ENCODE results near the gene NSMCE1.
A peak's percentile ranks its signal among the peaks of the same experiment; 100 is the strongest.
"Not testable (repeated sequence)": the region's sequence is repeated elsewhere in the genome, so short reads cannot be mapped to it uniquely, and the experiment has no call there.

Gene NSMCE1

DNA sequence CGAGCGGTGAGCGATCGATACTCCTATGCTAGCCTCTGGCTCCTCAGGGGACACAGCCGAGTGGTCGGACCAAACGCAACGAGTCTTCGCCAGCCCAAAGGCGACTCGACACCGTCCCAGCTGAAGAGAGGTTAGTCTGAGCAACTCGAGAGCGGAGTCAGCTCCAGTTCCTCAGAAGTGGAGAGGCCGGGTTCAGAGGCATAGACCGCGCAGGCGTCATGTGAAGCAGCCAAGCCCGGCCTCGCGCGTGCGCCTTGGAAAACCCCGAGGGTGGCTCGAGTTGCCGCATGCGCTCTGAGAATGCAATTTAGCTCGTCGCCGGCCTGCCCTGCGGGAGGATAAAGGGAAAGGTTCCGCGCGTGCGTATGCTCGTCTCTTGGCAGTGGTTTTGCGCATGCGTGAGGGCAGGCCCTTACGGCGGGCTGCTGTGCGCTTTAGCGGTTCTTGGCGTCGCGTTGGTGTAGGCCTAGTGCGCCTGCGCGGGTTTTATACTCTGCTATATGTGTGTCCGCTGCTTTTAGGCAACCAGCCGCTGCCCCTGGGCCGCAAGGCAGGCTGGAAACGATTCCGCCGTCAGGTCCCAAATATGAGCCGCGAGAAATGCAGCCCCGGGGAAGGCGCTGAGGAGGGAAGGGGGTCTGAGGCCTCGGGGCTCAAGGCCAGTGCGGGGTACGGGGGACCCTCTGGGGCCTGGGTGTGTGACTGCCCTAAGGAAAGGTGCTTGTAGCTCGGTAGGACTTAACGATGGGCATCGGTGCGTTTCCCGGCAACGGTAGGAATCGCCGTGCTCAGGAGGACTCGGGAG is 64.9 kb downstream of the NSMCE1 start, which contains the start of gene KDM8:
Gene KDM8, plus strand, starts transcription at position 20 of the 805 bp plus-strand sequence. CDS start 6,598 bp downstream, outside the sequence.
- peak within 1 kb of the TSS; percentile 73 for H3K4me3 ChIP-seq
- peak within 1 kb of the TSS; percentile 93 for H3K4me2 ChIP-seq
- H3K27me3 ChIP-seq = no peaks in the 10 kb centered on the region
- peaks cover 73% of the 10 kb centered on the region for H3K4me1 ChIP-seq
- no peak for TF ChIP-seq Cebpa-rat (IDR thresholded peaks at IDR 0.05)
- H4K20me1 ChIP-seq = no peaks in the 10 kb centered on the region
- H3K9ac ChIP-seq = peak within 1 kb of the TSS; percentile 96
- no peaks in the 10 kb centered on the region for H3K9me3 ChIP-seq
- H3K27ac ChIP-seq = peak within 1 kb of the TSS; percentile 97
- H3K36me3 ChIP-seq = no peaks in the 10 kb centered on the region

GRCh38 chr16:27202923-27203506 is 65.6 kb downstream of the NSMCE1 start:
- H3K36me3 ChIP-seq = no peaks in the 10 kb centered on the region
- H3K9me3 ChIP-seq = no peaks in the 10 kb centered on the region
- no peaks in the 10 kb centered on the region for H4K20me1 ChIP-seq
- H3K27ac ChIP-seq = peak overlapping the region; percentile 97
- H3K4me2 ChIP-seq = peak overlapping the region; percentile 90
- H3K4me3 ChIP-seq = peak overlapping the region; percentile 73
- no peak for TF ChIP-seq Cebpa-rat (IDR thresholded peaks at IDR 0.05)
- no peaks in the 10 kb centered on the region for H3K27me3 ChIP-seq
- H3K4me1 ChIP-seq = peaks cover 68% of the 10 kb centered on the region
- H3K9ac ChIP-seq = peak overlapping the region; percentile 96

DNA sequence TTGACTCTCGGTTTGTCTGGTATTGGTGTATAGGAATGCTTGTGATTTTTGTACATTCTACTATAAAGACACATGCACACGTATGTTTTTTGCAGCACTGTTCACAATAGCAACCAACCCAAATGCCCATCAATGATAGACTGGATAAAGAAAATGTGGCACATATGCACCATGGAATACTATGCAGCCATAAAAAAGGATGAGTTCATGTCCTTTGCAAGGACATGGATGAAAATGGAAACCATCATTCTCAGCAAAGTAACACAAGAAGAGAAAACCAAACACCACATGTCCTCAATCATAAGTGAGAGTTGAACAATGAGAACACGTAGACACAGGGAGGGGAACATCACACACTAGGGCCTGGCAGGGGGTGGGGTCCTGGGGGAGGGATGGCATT is 67.7 kb downstream of the NSMCE1 start:
- H3K9ac ChIP-seq, H3K9me3 ChIP-seq, H3K4me3 ChIP-seq, H3K4me2 ChIP-seq, H4K20me1 ChIP-seq, H3K27me3 ChIP-seq, H3K36me3 ChIP-seq, H3K27ac ChIP-seq: not testable (repeated sequence)
- peaks cover 47% of the 10 kb centered on the region for H3K4me1 ChIP-seq

DNA sequence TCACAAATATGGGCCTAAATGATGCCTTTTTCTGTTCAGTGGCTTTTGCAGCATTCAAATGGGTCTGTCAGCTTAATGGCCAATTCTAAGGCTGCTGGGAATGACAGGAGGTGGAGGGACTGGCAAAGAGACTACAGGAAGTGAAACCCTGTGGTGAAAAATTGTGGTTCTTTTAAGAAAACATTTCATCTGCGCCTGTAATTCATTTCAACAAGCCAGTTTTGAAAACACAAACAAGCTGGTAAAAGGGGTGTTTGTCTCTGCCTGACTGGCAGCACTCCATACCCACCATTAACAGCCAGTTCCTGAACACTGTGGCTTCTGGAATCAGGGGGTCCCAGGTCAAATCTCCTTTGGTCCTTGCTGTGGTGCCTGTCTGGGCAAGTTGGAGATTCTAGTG is 68.8 kb downstream of the NSMCE1 start:
- Histone ChIP-seq H3K4me3 (no peak overlapping the region), H3K9me3 (peaks cover 7% of the 10 kb centered on the region), H3K4me1 (peaks cover 35% of the 10 kb centered on the region), H4K20me1 (no peaks in the 10 kb centered on the region), H3K36me3 (no peaks in the 10 kb centered on the region), H3K9ac (peak overlapping the region; percentile 55; the same call in 1 of the 2 replicates), H3K4me2 (peak overlapping the region; percentile 73), H3K27me3 (no peaks in the 10 kb centered on the region), H3K27ac (peak overlapping the region; percentile 74)
- no peak for TF ChIP-seq Cebpa-rat (IDR thresholded peaks at IDR 0.05)

DNA sequence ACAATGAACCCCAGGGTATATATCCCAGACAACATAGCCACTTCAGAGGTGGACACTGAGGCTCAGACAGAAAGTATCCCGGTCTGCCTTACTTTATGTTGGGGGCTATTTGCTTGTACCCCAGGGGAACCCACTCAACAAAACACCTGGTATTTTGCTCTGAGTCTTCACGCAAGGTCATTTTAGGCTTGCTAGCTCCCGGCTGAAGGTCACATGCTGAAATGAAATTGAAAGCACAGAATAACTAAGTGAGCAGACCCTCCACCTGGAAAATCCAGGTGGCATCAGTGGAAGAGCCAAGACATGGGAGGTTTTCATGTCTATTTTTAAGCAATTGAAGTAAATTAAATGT is 69.4 kb downstream of the NSMCE1 start:
- H3K4me2 ChIP-seq = peak overlapping the region; percentile 73
- no peak overlapping the region for H3K4me3 ChIP-seq
- H3K9me3 ChIP-seq = peaks cover 12% of the 10 kb centered on the region
- TF ChIP-seq Cebpa-rat (IDR thresholded peaks at IDR 0.05) = no peak
- no peaks in the 10 kb centered on the region for H4K20me1 ChIP-seq
- peak overlapping the region; percentile 74; the same call in 1 of the 2 replicates for H3K27ac ChIP-seq
- H3K9ac ChIP-seq = no peak overlapping the region
- no peaks in the 10 kb centered on the region for H3K36me3 ChIP-seq
- peaks cover 30% of the 10 kb centered on the region for H3K4me1 ChIP-seq
- H3K27me3 ChIP-seq = no peaks in the 10 kb centered on the region

DNA sequence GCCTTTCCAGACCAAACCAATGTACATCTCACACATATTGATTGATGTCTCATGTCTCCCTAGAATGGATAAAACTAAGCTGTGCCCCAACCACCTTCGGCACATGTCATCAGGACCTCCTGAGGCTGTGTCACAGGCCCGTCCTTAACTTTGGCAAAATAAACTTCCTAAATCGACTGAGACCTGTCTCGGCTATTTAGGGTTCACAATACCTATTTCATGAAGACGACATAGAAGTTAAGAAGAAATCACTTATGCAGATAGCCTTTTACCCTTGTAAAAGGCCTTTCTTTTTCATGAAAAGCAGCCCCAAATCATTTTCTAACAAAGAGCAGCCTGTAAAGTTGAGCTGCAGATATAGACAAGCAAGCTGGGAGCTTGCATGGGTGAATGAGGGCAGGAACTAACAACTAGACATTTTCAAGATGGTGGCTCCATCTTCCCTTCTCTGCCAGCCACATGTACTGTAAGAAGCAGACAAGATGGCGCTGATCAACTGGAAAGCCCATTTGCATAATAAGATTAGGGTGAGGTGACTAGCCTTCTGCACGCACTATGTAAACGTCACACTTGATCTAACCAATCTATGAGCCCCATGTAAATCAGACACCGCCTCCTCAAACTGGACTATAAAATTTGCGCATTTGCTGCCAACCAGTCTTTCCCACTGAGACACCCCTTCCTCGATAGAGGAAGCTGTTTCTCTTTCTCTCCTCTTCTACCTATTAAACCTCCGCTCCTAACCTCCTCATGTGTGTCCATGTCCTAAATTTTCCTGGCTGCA is 69.9 kb downstream of the NSMCE1 start:
- no peak for TF ChIP-seq Cebpa-rat (IDR thresholded peaks at IDR 0.05)
- H3K4me2 ChIP-seq = peak overlapping the region; percentile 73
- no peak overlapping the region for H3K4me3 ChIP-seq
- no peaks in the 10 kb centered on the region for H3K36me3 ChIP-seq
- H3K27ac ChIP-seq = peak overlapping the region; percentile 74; the same call in 1 of the 2 replicates
- H3K9ac ChIP-seq = no peak overlapping the region
- no peaks in the 10 kb centered on the region for H4K20me1 ChIP-seq
- peaks cover 18% of the 10 kb centered on the region for H3K9me3 ChIP-seq
- peaks cover 29% of the 10 kb centered on the region for H3K4me1 ChIP-seq
- no peaks in the 10 kb centered on the region for H3K27me3 ChIP-seq

DNA sequence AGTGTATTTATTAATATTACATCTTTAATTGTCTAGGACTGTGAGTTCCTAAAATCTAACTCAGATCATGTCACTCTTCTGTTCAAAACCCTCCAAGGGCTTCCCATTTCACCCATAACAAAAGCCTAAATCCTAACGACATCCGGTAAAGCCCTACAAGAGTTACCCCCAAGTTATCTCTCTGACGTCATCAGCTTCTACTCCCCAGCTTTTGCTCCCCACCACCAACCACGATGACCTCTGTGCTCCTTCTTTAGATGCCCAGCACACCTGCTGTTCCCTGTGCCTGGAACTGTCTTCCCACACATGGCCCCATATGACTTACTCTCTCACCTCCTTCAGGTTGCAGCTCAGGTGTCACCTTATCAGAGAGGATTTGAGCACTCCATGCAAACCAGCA is 71.6 kb downstream of the NSMCE1 start:
- Histone ChIP-seq H3K9me3 (peaks cover 23% of the 10 kb centered on the region), H3K9ac (no peak overlapping the region), H3K27me3 (no peaks in the 10 kb centered on the region), H4K20me1 (no peaks in the 10 kb centered on the region), H3K27ac (no peak overlapping the region), H3K4me2 (no peak overlapping the region), H3K4me1 (peaks cover 23% of the 10 kb centered on the region), H3K36me3 (no peaks in the 10 kb centered on the region), H3K4me3 (no peak overlapping the region)
- no peak for TF ChIP-seq Cebpa-rat (IDR thresholded peaks at IDR 0.05)

- Histone ChIP-seq H3K27me3 (no peaks in the 10 kb centered on the region), H3K4me3 (no peak overlapping the region), H4K20me1 (no peaks in the 10 kb centered on the region), H3K4me2 (no peak overlapping the region), H3K9me3 (peaks cover 23% of the 10 kb centered on the region), H3K9ac (no peak overlapping the region), H3K36me3 (no peaks in the 10 kb centered on the region), H3K4me1 (peaks cover 23% of the 10 kb centered on the region), H3K27ac (no peak overlapping the region)
- TF ChIP-seq Cebpa-rat (IDR thresholded peaks at IDR 0.05) = no peak
Measured at GRCh38 chr16:27195941-27196595, 72.5 kb downstream of the NSMCE1 start.

GRCh38 chr16:27195076-27195741 is 73.4 kb downstream of the NSMCE1 start:
- no peak overlapping the region for H3K4me3 ChIP-seq
- H3K36me3 ChIP-seq = no peaks in the 10 kb centered on the region
- no peak overlapping the region for H3K27ac ChIP-seq
- peaks cover 23% of the 10 kb centered on the region for H3K9me3 ChIP-seq
- no peak overlapping the region for H3K4me2 ChIP-seq
- TF ChIP-seq Cebpa-rat (IDR thresholded peaks at IDR 0.05) = no peak
- H3K9ac ChIP-seq = no peak overlapping the region
- peaks cover 16% of the 10 kb centered on the region for H3K4me1 ChIP-seq
- H3K27me3 ChIP-seq = no peaks in the 10 kb centered on the region
- no peaks in the 10 kb centered on the region for H4K20me1 ChIP-seq

Measured in BLaER1 (cell line).